Activated T-helper 17 cell treated with anti-CD3 and anti-CD28 coated beads, Interleukin-2, amount 50 U/mL, for 72 hours (primary cell): ENCODE data around the gene PARN. TPM values are rescaled to one million over a fixed set of nuclear protein-coding genes. Genes with fewer than 3 reads are reported as not detected.
A peak's percentile ranks its signal among the peaks of the same experiment; 100 is the strongest.
"Not testable (repeated sequence)": the region's sequence is repeated elsewhere in the genome, so short reads cannot be mapped to it uniquely, and the experiment has no call there.

Source experiments
- ATAC-seq: fragments of 150-1000 bp; cut with Tn5 transposase; replicated peaks from 2 replicates; pipeline ENCODE4 v1.10.0; 2021; ENCODE audit warnings: mild to moderate bottlenecking, moderate library complexity
- H3K27ac Mint-ChIP-seq: one replicate; pipeline ENCODE4 v1.8.0; 2022; ENCODE audit warnings: mixed read lengths
- H3K27me3 Mint-ChIP-seq: one replicate; pipeline ENCODE4 v1.8.0; 2022; ENCODE audit warnings: mixed read lengths
- H3K36me3 Mint-ChIP-seq: one replicate; pipeline ENCODE4 v1.8.0; 2022; ENCODE audit warnings: low read depth, mild to moderate bottlenecking, mixed read lengths
- H3K4me1 Mint-ChIP-seq: one replicate; pipeline ENCODE4 v1.8.0; 2022; ENCODE audit warnings: mixed read lengths
- H3K4me3 Mint-ChIP-seq: one replicate; pipeline ENCODE4 v1.8.0; 2022; ENCODE audit warnings: mild to moderate bottlenecking, mixed read lengths
- H3K9me3 Mint-ChIP-seq: one replicate; pipeline ENCODE4 v1.8.0; 2022; ENCODE audit warnings: mixed read lengths
- total RNA-seq, 2 donors: library from RNA; stranded (reverse); gene quantifications; one replicate each; pipeline ENCODE4 v1.2.3, GENCODE V29; 2022

PARN gene
- total RNA-seq, 2 donors from 2014 or later, result 28.0 to 46.3 TPM

DNA sequence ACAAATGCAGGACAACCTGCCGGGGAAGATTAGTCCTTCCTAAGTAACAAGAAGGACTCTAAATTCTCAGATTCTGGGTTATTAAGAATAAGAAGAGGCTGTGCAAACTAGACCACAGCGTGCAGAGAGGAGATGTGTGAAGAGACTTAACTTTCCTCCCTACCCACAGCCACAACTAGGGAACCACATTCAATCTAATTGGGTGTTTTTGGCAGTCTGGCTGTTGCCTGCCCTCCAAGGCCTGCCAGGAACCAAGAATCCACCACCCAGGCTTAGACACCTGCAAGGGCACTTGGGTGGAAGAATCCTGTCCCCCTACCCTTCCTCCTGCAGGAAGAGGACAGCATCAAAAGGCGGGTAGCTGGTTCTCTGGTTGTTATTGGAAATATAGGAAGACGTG lies 202.0 kb downstream of the PARN start:
- no peaks in the 10 kb centered on the region for H3K4me1 Mint-ChIP-seq
- no peaks in the 10 kb centered on the region for H3K27me3 Mint-ChIP-seq
- no peak overlapping the region for H3K27ac Mint-ChIP-seq
- peaks cover 9% of the 10 kb centered on the region for H3K36me3 Mint-ChIP-seq
- H3K9me3 Mint-ChIP-seq, result no peaks in the 10 kb centered on the region
- ATAC-seq, result no peak
- no peak overlapping the region for H3K4me3 Mint-ChIP-seq

- peaks cover 7% of the 10 kb centered on the region for H3K36me3 Mint-ChIP-seq
- H3K4me1 Mint-ChIP-seq, result no peaks in the 10 kb centered on the region
Measured at GRCh38 chr16:14427371-14427948, 202.6 kb downstream of the PARN start.

GRCh38 chr16:14424595-14424994 lies 205.5 kb downstream of the PARN start:
- ATAC-seq, result no peak

More at GRCh38 chr16:14427371-14427948, 202.6 kb downstream of the PARN start:
- Mint-ChIP-seq H3K27me3 (no peaks in the 10 kb centered on the region), H3K27ac (no peak overlapping the region), H3K9me3 (no peaks in the 10 kb centered on the region), H3K4me3 (no peak overlapping the region)
- ATAC-seq, result no peak

GRCh38 chr16:14423344-14423743 lies 206.7 kb downstream of the PARN start:
- no peaks in the 10 kb centered on the region for H3K4me1 Mint-ChIP-seq
- no peak overlapping the region for H3K27ac Mint-ChIP-seq

More at GRCh38 chr16:14424595-14424994, 205.5 kb downstream of the PARN start:
- H3K27me3 Mint-ChIP-seq, result no peaks in the 10 kb centered on the region
- H3K9me3 Mint-ChIP-seq, result no peaks in the 10 kb centered on the region
- H3K4me1 Mint-ChIP-seq, result no peaks in the 10 kb centered on the region
- H3K36me3 Mint-ChIP-seq, result no peaks in the 10 kb centered on the region
- no peak overlapping the region for H3K27ac Mint-ChIP-seq
- H3K4me3 Mint-ChIP-seq, result no peak overlapping the region

GRCh38 chr16:14420721-14421488 lies 209.2 kb downstream of the PARN start:
- Mint-ChIP-seq H3K27me3 (no peaks in the 10 kb centered on the region), H3K9me3 (no peaks in the 10 kb centered on the region), H3K4me1 (no peaks in the 10 kb centered on the region), H3K27ac (no peak overlapping the region), H3K36me3 (no peaks in the 10 kb centered on the region), H3K4me3 (no peak overlapping the region)
- no peak for ATAC-seq

More at GRCh38 chr16:14423344-14423743, 206.7 kb downstream of the PARN start:
- no peak for ATAC-seq
- no peaks in the 10 kb centered on the region for H3K9me3 Mint-ChIP-seq
- H3K27me3 Mint-ChIP-seq, result no peaks in the 10 kb centered on the region
- no peaks in the 10 kb centered on the region for H3K36me3 Mint-ChIP-seq
- H3K4me3 Mint-ChIP-seq, result no peak overlapping the region

GRCh38 chr16:14420243-14420642 lies 209.8 kb downstream of the PARN start:
- H3K4me1 Mint-ChIP-seq, H3K27me3 Mint-ChIP-seq, H3K27ac Mint-ChIP-seq, H3K36me3 Mint-ChIP-seq, H3K4me3 Mint-ChIP-seq, H3K9me3 Mint-ChIP-seq, ATAC-seq: not testable (repeated sequence)

GRCh38 chr16:14419817-14420216 lies 210.2 kb downstream of the PARN start:
- no peak overlapping the region for H3K4me3 Mint-ChIP-seq
- H3K9me3 Mint-ChIP-seq, result no peaks in the 10 kb centered on the region
- H3K27me3 Mint-ChIP-seq, result no peaks in the 10 kb centered on the region
- H3K27ac Mint-ChIP-seq, result no peak overlapping the region
- no peaks in the 10 kb centered on the region for H3K4me1 Mint-ChIP-seq
- H3K36me3 Mint-ChIP-seq, result no peaks in the 10 kb centered on the region
- ATAC-seq, result no peak

DNA sequence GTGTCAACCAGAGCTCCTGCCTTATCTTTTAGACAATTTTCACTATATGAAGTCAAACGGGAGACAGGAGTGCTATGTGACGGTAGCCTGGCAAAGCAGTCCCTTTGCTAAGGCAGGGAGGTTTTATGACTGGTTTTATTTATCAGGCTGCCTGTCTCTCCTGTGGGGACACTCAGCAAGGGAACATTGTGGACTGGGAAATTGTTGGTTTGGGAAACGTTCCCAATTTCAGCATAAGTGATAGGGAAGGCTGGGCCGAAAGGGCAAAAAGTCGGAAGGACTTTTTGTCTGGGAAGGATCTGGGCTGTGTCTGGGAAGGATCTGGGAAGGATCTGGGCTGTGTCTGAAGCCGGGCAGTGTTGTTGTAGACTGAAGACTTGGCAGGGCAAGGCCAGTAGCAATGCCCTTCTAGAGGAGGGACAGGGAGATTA lies 211.2 kb downstream of the PARN start:
- Mint-ChIP-seq H3K9me3 (no peaks in the 10 kb centered on the region), H3K36me3 (no peaks in the 10 kb centered on the region), H3K27ac (no peak overlapping the region), H3K4me1 (no peaks in the 10 kb centered on the region), H3K4me3 (no peak overlapping the region), H3K27me3 (no peaks in the 10 kb centered on the region)
- ATAC-seq, result no peak

- Mint-ChIP-seq H3K27ac (no peak overlapping the region), H3K9me3 (no peaks in the 10 kb centered on the region), H3K27me3 (no peaks in the 10 kb centered on the region), H3K36me3 (no peaks in the 10 kb centered on the region), H3K4me1 (no peaks in the 10 kb centered on the region), H3K4me3 (no peak overlapping the region)
- ATAC-seq, result no peak
Measured at GRCh38 chr16:14416184-14416583, 213.9 kb downstream of the PARN start.

DNA sequence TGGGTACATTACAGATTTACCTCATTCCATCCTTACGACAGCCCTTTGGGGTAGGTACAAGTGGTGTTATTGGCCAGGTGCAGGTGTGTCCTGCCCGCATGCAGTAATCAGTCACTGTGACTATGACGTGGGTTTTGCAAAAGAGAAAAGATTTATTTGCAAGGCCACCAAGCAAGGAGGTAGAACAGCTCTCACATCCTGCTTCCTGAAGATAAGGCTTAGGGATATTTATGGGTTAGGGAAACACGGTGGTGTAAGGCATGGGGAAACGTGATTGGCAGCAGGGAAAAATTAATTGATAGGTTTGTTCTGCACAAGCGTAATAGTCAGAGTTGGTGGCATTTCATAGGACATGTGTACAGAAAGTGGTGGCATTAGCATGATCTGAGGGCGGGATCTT lies 214.8 kb downstream of the PARN start:
- ATAC-seq, result no peak
- H3K4me1 Mint-ChIP-seq, result no peaks in the 10 kb centered on the region
- H3K36me3 Mint-ChIP-seq, result no peaks in the 10 kb centered on the region

GRCh38 chr16:14409563-14409962 lies 220.5 kb downstream of the PARN start:
- H3K9me3 Mint-ChIP-seq, result no peaks in the 10 kb centered on the region
- ATAC-seq, result no peak
- H3K4me3 Mint-ChIP-seq, result no peak overlapping the region
- no peak overlapping the region for H3K27ac Mint-ChIP-seq
- H3K36me3 Mint-ChIP-seq, result no peaks in the 10 kb centered on the region
- no peaks in the 10 kb centered on the region for H3K27me3 Mint-ChIP-seq
- H3K4me1 Mint-ChIP-seq, result no peaks in the 10 kb centered on the region

More for the DNA sequence above, 214.8 kb downstream of the PARN start:
- Mint-ChIP-seq H3K9me3 (no peaks in the 10 kb centered on the region), H3K27me3 (no peaks in the 10 kb centered on the region), H3K4me3 (no peak overlapping the region), H3K27ac (no peak overlapping the region)

DNA sequence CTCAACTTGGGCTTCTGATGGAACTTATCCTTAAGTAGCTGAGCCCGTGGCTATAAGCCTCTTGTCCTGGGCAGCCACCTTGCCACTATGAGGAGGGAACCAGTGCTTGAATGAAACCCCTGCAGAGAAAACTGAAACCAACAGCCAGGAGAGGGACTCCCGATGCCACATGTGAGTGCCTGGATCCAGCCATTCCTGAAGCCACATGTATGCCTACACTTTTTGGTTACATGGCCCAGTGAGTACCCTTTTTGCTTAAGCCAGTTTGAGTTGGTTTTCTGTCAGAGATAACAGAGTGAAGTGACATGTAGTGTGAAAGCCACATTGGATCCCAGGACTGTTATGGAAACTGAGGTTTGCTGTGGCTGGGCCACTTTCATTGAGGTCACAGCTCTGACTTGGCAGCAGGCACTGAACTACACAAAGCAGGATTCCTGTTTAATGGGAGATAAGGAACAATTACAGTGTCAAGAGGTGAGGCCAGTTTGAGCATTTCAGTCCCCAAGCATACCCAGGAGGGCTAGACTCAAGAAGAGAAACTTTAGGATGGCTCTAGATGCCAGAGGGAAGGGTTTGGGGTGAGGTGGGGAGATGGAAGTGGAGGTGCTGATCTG lies 222.2 kb downstream of the PARN start:
- Mint-ChIP-seq H3K9me3 (no peaks in the 10 kb centered on the region), H3K4me1 (no peaks in the 10 kb centered on the region), H3K27me3 (no peaks in the 10 kb centered on the region), H3K36me3 (no peaks in the 10 kb centered on the region), H3K27ac (no peak overlapping the region), H3K4me3 (no peak overlapping the region)
- no peak for ATAC-seq

DNA sequence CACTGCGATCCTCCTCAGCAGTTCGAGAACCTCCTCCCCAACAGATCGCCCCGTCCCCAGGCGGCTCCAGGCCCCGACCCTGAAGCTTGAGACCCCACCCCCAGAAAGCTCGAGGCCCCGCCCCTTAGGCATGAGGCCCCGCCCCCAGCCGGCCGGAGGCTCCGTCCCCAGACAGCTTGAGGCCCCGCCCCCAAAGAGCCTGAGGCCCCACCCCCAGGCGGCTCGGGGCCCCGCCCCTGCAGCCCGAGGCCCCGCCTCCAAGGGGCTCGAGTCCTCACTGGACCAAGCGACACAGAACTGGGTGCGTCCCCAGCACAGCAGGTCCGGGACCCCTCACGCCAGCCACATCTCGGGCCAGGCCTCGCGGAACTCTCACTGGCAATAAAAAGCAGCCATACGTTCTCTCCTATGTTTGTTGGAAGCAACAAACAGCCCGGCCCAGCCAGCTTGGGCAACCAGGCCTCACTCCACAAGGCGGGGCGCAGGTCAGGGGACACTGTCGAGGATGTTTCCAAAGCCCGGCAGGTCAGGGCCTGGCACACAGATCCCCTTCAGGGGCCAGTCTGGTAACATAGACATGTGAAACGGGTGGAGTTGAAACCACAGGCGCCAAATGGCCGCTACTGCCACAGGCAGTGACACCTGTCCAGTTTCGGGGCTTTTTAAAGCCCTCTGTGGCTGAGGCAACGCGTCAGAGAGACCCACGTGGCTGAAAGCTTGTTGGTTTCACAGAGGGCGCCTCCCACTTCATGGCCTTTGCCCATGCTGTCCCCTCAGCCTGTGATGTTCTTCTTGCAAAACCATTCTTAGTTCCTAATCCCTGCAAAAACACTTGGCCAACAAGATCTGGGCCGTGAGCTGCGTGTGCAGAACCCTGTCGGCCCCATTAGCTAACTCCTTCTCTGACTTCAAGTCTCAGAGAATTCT lies 224.2 kb downstream of the PARN start:
- H3K36me3 Mint-ChIP-seq, result no peaks in the 10 kb centered on the region
- H3K9me3 Mint-ChIP-seq, result no peaks in the 10 kb centered on the region
- no peaks in the 10 kb centered on the region for H3K27me3 Mint-ChIP-seq
- H3K4me3 Mint-ChIP-seq, result no peak overlapping the region
- H3K4me1 Mint-ChIP-seq, result no peaks in the 10 kb centered on the region
- no peak overlapping the region for H3K27ac Mint-ChIP-seq
- ATAC-seq, result peak; percentile 38

GRCh38 chr16:14403001-14403389 lies 227.1 kb downstream of the PARN start:
- H3K27ac Mint-ChIP-seq, H3K4me3 Mint-ChIP-seq, ATAC-seq, H3K9me3 Mint-ChIP-seq, H3K4me1 Mint-ChIP-seq, H3K36me3 Mint-ChIP-seq, H3K27me3 Mint-ChIP-seq: not testable (repeated sequence)
